SJSA1 (cell line): ENCODE measurements around the gene TM7SF2. TPM values are rescaled to one million over a fixed set of nuclear protein-coding genes. Genes with fewer than 3 reads are reported as not detected.
"Not testable (repeated sequence)": the region's sequence is repeated elsewhere in the genome, so short reads cannot be mapped to it uniquely, and the experiment has no call there.

Source experiments
- DNase-seq, 2 experiments: peaks; one replicate each; pipeline ENCODE4 v3.0.0-alpha.2; 2015 to 2020; ENCODE audit warnings: low spot score in 2 of 2, low read depth in 1 of 2
- H3K27ac ChIP-seq: fragments of 250-450 bp; sonication (Bioruptor Pico); 2 replicates; pipeline ENCODE4 v1.5.1; 2020; ENCODE audit warnings: mild to moderate bottlenecking, moderate library complexity
- H3K27me3 ChIP-seq: fragments of 250-450 bp; sonication (Bioruptor Pico); replicated peaks from 2 replicates; pipeline ENCODE4 v1.5.1; 2020; ENCODE audit warnings: mild to moderate bottlenecking, moderate library complexity
- H3K36me3 ChIP-seq: fragments of 250-450 bp; sonication (Bioruptor Pico); 2 replicates; pipeline ENCODE4 v1.5.1; 2020; ENCODE audit warnings: mild to moderate bottlenecking
- H3K4me1 ChIP-seq: fragments of 250-450 bp; sonication (Bioruptor Pico); replicated peaks from 2 replicates; pipeline ENCODE4 v1.6.1; 2021; ENCODE audit warnings: mild to moderate bottlenecking
- H3K4me3 ChIP-seq: fragments of 250-450 bp; sonication (Bioruptor Pico); 2 replicates; pipeline ENCODE4 v1.5.1; 2020; ENCODE audit warnings: mild to moderate bottlenecking
- H3K9me3 ChIP-seq: fragments of 250-450 bp; sonication (Bioruptor Pico); replicated peaks from 2 replicates; pipeline ENCODE4 v1.5.1; 2020; ENCODE audit warnings: mild to moderate bottlenecking
- total RNA-seq: library from RNA; depleted of rRNA; stranded (reverse); fragments of >200 nt; shearing (Covaris generic); gene quantifications from 2 replicates; pipeline ENCODE4 v1.2.3, GENCODE V29; 2014

The TM7SF2 gene
- total RNA-seq, 1 experiment from 2014 or later = 2.4 TPM

- no peak overlapping the region for H3K27ac ChIP-seq
- H3K4me1 ChIP-seq = peaks cover 16% of the 10 kb centered on the region
- H3K27me3 ChIP-seq = no peaks in the 10 kb centered on the region
- peak in 1 of 2 experiments; percentile 50 for DNase-seq
- no peaks in the 10 kb centered on the region for H3K9me3 ChIP-seq
- H3K36me3 ChIP-seq = peaks cover 69% of the 10 kb centered on the region
- no peak overlapping the region for H3K4me3 ChIP-seq
Observed at GRCh38 chr11:65132238-65132987, 20.7 kb downstream of the TM7SF2 start.

- H3K9me3 ChIP-seq = no peaks in the 10 kb centered on the region
- H3K4me1 ChIP-seq = peaks cover 16% of the 10 kb centered on the region
- no peaks in the 10 kb centered on the region for H3K27me3 ChIP-seq
- no peak overlapping the region for H3K27ac ChIP-seq
- peak in 1 of 2 experiments; percentile 65 for DNase-seq
- peaks cover 61% of the 10 kb centered on the region for H3K36me3 ChIP-seq
- H3K4me3 ChIP-seq = peak overlapping the region; percentile 84
Observed at GRCh38 chr11:65132988-65133700, 21.5 kb downstream of the TM7SF2 start.

- Histone ChIP-seq H3K27me3 (no peaks in the 10 kb centered on the region), H3K27ac (no peak overlapping the region), H3K4me1 (peaks cover 16% of the 10 kb centered on the region), H3K9me3 (no peaks in the 10 kb centered on the region), H3K4me3 (peak overlapping the region; percentile 84), H3K36me3 (peaks cover 56% of the 10 kb centered on the region)
- DNase-seq = peak in 1 of 2 experiments; percentile 55
Observed at GRCh38 chr11:65133724-65134123, 22.1 kb downstream of the TM7SF2 start.

- Histone ChIP-seq H3K4me3 (peak within 1 kb of the TSS; percentile 84), H3K27ac (peak within 1 kb of the TSS; percentile 98)
- peak; percentile 97 to 100 for DNase-seq
Observed at GRCh38 chr11:65134240-65134951, 22.7 kb downstream of the TM7SF2 start, which contains the start of gene SYVN1. SYVN1 (minus strand) TSS chr11:65134519; CDS start chr11:65133601, 918 bp downstream.

GRCh38 chr11:65134952-65135632 lies 23.4 kb downstream of the TM7SF2 start:
- Histone ChIP-seq H3K36me3 (peaks cover 42% of the 10 kb centered on the region), H3K27ac (peak overlapping the region; percentile 98), H3K4me1 (peaks cover 16% of the 10 kb centered on the region), H3K4me3 (peak overlapping the region; percentile 84), H3K9me3 (no peaks in the 10 kb centered on the region), H3K27me3 (peaks cover 2% of the 10 kb centered on the region)
- peak; percentile 97 to 100 for DNase-seq

More at GRCh38 chr11:65134240-65134951, 22.7 kb downstream of the TM7SF2 start, which contains the start of gene SYVN1:
- H3K36me3 ChIP-seq = peaks cover 49% of the 10 kb centered on the region
- no peaks in the 10 kb centered on the region for H3K27me3 ChIP-seq
- no peaks in the 10 kb centered on the region for H3K9me3 ChIP-seq
- peaks cover 16% of the 10 kb centered on the region for H3K4me1 ChIP-seq

- peaks cover 16% of the 10 kb centered on the region for H3K4me1 ChIP-seq
- peaks cover 38% of the 10 kb centered on the region for H3K36me3 ChIP-seq
- H3K4me3 ChIP-seq = peak overlapping the region; percentile 84
- no peaks in the 10 kb centered on the region for H3K9me3 ChIP-seq
- DNase-seq = no peak
- peaks cover 8% of the 10 kb centered on the region for H3K27me3 ChIP-seq
- H3K27ac ChIP-seq = no peak overlapping the region
Observed at GRCh38 chr11:65135633-65136145, 24.0 kb downstream of the TM7SF2 start.

- no peaks in the 10 kb centered on the region for H3K9me3 ChIP-seq
- H3K36me3 ChIP-seq = peaks cover 29% of the 10 kb centered on the region
- no peak overlapping the region for H3K4me3 ChIP-seq
- no peak overlapping the region for H3K27ac ChIP-seq
- H3K27me3 ChIP-seq = peaks cover 17% of the 10 kb centered on the region
- peaks cover 16% of the 10 kb centered on the region for H3K4me1 ChIP-seq
- DNase-seq = no peak
Observed at GRCh38 chr11:65136515-65137096, 24.9 kb downstream of the TM7SF2 start.

GRCh38 chr11:65141896-65142494 lies 30.3 kb downstream of the TM7SF2 start:
- H3K27ac ChIP-seq = no peak overlapping the region
- H3K4me1 ChIP-seq = no peaks in the 10 kb centered on the region
- 0 out of 2 replicates have a peak, but pooled peaks cover under 1% of the 10 kb centered on the region for H3K9me3 ChIP-seq
- H3K27me3 ChIP-seq = peaks cover 24% of the 10 kb centered on the region
- H3K4me3 ChIP-seq = no peak overlapping the region
- no peak for DNase-seq
- H3K36me3 ChIP-seq = no peaks in the 10 kb centered on the region

GRCh38 chr11:65147352-65148075 lies 35.8 kb downstream of the TM7SF2 start:
- H3K4me1 ChIP-seq = peaks cover 16% of the 10 kb centered on the region
- no peaks in the 10 kb centered on the region for H3K36me3 ChIP-seq
- 0 out of 2 replicates have a peak, but pooled peaks cover 6% of the 10 kb centered on the region for H3K9me3 ChIP-seq
- H3K27ac ChIP-seq = no peak overlapping the region
- DNase-seq = no peak
- no peaks in the 10 kb centered on the region; the same call in 1 of the 2 replicates for H3K27me3 ChIP-seq
- H3K4me3 ChIP-seq = no peak overlapping the region

GRCh38 chr11:65148657-65149056 lies 37.0 kb downstream of the TM7SF2 start:
- H3K36me3 ChIP-seq = no peaks in the 10 kb centered on the region
- H3K27me3 ChIP-seq = no peaks in the 10 kb centered on the region; the same call in 1 of the 2 replicates
- DNase-seq = no peak
- no peak overlapping the region for H3K27ac ChIP-seq
- 0 out of 2 replicates have a peak, but pooled peaks cover 6% of the 10 kb centered on the region for H3K9me3 ChIP-seq
- no peak overlapping the region for H3K4me3 ChIP-seq
- H3K4me1 ChIP-seq = peaks cover 22% of the 10 kb centered on the region

GRCh38 chr11:65150131-65150508 lies 38.4 kb downstream of the TM7SF2 start:
- peaks cover 22% of the 10 kb centered on the region for H3K4me1 ChIP-seq
- H3K4me3 ChIP-seq, H3K9me3 ChIP-seq, H3K27me3 ChIP-seq, DNase-seq, H3K36me3 ChIP-seq: not testable (repeated sequence)
- peak overlapping the region; percentile 3 for H3K27ac ChIP-seq
